ENCODE measurements around the gene SH3BP4. TPM values are rescaled to one million over a fixed set of nuclear protein-coding genes. Genes with fewer than 3 reads are reported as not detected.

SH3BP4 gene
- total and polyA plus RNA-seq, 4 donors, result 4.1 to 18.4 (median 12.2) TPM

GRCh38 chr2:234967870-234968208 is 16.0 kb downstream of the SH3BP4 start:
- H3K27me3 ChIP-seq (ENCODE audit: control insufficient read depth in 4 of 4, insufficient read depth in 4 of 4, low read length in 3 of 4), result no peaks in the 10 kb centered on the region
- no peak for DNase-seq (ENCODE audit: low spot score)
- no peak overlapping the region for H3K27ac ChIP-seq (ENCODE audit: low read depth in 1 of 2, low read length in 2 of 2)
- peaks cover 0 to 6% (median 4%) of the 10 kb centered on the region in 4 donors for H3K4me1 ChIP-seq (ENCODE audit: control insufficient read depth in 4 of 4, insufficient read depth in 4 of 4, low read length in 3 of 4)
- no peaks in the 10 kb centered on the region for H3K9me3 ChIP-seq (ENCODE audit: control insufficient read depth in 4 of 4, low read length in 3 of 4)
- 89% methylated on average over 5 of the region's 5 CpGs for WGBS
- no peaks in the 10 kb centered on the region for H3K36me3 ChIP-seq (ENCODE audit: control insufficient read depth in 4 of 4, insufficient read depth in 3 of 4, low read depth in 1 of 4, low read length in 3 of 4)
- TF ChIP-seq HNF4A (conservative IDR thresholded peaks at IDR 0.05) (no peak), HNF4G (IDR thresholded peaks at IDR 0.05) (no peak), SP1 (IDR thresholded peaks at IDR 0.05) (no peak)
- TF ChIP-seq, protein P1, sequence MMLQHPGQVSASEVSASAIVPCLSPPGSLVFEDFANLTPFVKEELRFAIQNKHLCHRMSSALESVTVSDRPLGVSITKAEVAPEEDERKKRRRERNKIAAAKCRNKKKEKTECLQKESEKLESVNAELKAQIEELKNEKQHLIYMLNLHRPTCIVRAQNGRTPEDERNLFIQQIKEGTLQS (IDR thresholded peaks at IDR 0.05), result no peak
- no peak overlapping the region for H3K4me3 ChIP-seq (ENCODE audit: low read depth in 1 of 3, low read length in 3 of 3)
- no peak overlapping the region for H3K9ac ChIP-seq (ENCODE audit: low read depth in 1 of 2, low read length in 2 of 2)

GRCh38 chr2:234968631-234969305 is 17.0 kb downstream of the SH3BP4 start:
- DNase-seq (ENCODE audit: low spot score), result no peak
- TF ChIP-seq RAD21 (IDR thresholded peaks at IDR 0.05), result no peak
- no peak for TF ChIP-seq HNF4G (IDR thresholded peaks at IDR 0.05)
- no peak for TF ChIP-seq SP1 (IDR thresholded peaks at IDR 0.05)
- no peak for TF ChIP-seq YY1 (IDR thresholded peaks at IDR 0.05)
- no peak for TF ChIP-seq HNF4A (conservative IDR thresholded peaks at IDR 0.05)
- TF ChIP-seq, protein P2, sequence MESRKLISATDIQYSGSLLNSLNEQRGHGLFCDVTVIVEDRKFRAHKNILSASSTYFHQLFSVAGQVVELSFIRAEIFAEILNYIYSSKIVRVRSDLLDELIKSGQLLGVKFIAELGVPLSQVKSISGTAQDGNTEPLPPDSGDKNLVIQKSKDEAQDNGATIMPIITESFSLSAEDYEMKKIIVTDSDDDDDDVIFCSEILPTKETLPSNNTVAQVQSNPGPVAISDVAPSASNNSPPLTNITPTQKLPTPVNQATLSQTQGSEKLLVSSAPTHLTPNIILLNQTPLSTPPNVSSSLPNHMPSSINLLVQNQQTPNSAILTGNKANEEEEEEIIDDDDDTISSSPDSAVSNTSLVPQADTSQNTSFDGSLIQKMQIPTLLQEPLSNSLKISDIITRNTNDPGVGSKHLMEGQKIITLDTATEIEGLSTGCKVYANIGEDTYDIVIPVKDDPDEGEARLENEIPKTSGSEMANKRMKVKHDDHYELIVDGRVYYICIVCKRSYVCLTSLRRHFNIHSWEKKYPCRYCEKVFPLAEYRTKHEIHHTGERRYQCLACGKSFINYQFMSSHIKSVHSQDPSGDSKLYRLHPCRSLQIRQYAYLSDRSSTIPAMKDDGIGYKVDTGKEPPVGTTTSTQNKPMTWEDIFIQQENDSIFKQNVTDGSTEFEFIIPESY (IDR thresholded peaks at IDR 0.05), result no peak
- TF ChIP-seq EGR1 (IDR thresholded peaks at IDR 0.05; ENCODE audit: low read depth in 2 of 2), result no peak
- TF ChIP-seq MAX (IDR thresholded peaks at IDR 0.05), result no peak
- no peak for TF ChIP-seq GABPA (IDR thresholded peaks at IDR 0.05 in 1 of 2, conservative IDR thresholded peaks at IDR 0.05 in 1 of 2)
- no peak for TF ChIP-seq FOXA1 (IDR thresholded peaks at IDR 0.05)
- no peak for TF ChIP-seq RXRA (IDR thresholded peaks at IDR 0.05)
- TF ChIP-seq, protein P1 (IDR thresholded peaks at IDR 0.05), result no peak
- no peak for TF ChIP-seq TAF1 (conservative IDR thresholded peaks at IDR 0.05)
- Histone ChIP-seq H3K27ac (ENCODE audit: low read depth in 1 of 2, low read length in 2 of 2) (no peak overlapping the region), H3K9ac (ENCODE audit: low read depth in 1 of 2, low read length in 2 of 2) (no peak overlapping the region), H3K36me3 (ENCODE audit: control insufficient read depth in 4 of 4, insufficient read depth in 3 of 4, low read depth in 1 of 4, low read length in 3 of 4) (no peaks in the 10 kb centered on the region), H3K27me3 (ENCODE audit: control insufficient read depth in 4 of 4, insufficient read depth in 4 of 4, low read length in 3 of 4) (no peaks in the 10 kb centered on the region), H3K4me1 (ENCODE audit: control insufficient read depth in 4 of 4, insufficient read depth in 4 of 4, low read length in 3 of 4) (peaks cover 0 to 3% (median 2%) of the 10 kb centered on the region in 4 donors), H3K9me3 (ENCODE audit: control insufficient read depth in 4 of 4, low read length in 3 of 4) (no peaks in the 10 kb centered on the region), H3K4me3 (ENCODE audit: low read depth in 1 of 3, low read length in 3 of 3) (no peak overlapping the region)
- 86% methylated on average over 14 of the region's 14 CpGs for WGBS

DNA sequence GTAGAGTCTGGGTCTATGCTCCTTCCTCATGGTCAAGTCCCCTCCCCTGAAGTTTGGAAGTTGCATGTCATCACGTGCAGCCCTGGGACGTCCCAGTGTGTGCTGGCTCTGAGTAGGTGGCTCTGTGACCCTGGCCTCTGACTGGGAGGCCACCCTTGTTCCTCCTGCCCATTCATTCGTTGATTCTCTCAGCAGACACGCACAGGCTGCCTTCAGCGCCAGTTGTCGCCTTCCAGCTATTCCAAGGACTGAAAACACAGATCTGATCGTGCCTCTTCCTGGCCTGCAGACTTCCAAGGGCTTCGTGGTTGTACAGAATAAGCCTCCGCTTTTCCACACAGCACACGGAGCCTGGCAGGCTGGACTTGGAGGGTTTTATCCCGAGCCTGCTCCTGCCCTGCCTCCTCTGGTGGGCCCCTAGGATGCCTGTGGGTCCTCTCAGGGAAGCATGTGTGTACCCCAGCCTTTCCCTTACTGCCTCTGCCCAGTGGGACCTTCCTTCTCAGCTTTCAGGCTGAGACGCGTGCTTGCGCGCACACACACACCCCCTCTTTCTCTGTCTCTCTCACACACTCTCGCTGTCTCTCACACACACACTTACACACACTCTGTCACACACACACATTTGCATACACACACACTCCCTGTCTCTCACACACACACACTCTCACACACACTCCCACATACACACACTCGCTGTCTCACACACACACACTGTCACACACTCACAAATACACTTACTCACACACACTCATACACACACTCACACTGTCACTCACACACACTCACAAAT is 17.7 kb downstream of the SH3BP4 start:
- Histone ChIP-seq H3K9me3 (ENCODE audit: control insufficient read depth in 4 of 4, low read length in 3 of 4) (no peaks in the 10 kb centered on the region), H3K27me3 (ENCODE audit: control insufficient read depth in 4 of 4, insufficient read depth in 4 of 4, low read length in 3 of 4) (no peaks in the 10 kb centered on the region), H3K27ac (ENCODE audit: low read depth in 1 of 2, low read length in 2 of 2) (no peak overlapping the region), H3K4me3 (ENCODE audit: low read depth in 1 of 3, low read length in 3 of 3) (no peak overlapping the region), H3K9ac (ENCODE audit: low read depth in 1 of 2, low read length in 2 of 2) (no peak overlapping the region), H3K4me1 (ENCODE audit: control insufficient read depth in 4 of 4, insufficient read depth in 4 of 4, low read length in 3 of 4) (no peaks in the 10 kb centered on the region), H3K36me3 (ENCODE audit: control insufficient read depth in 4 of 4, insufficient read depth in 3 of 4, low read depth in 1 of 4, low read length in 3 of 4) (no peaks in the 10 kb centered on the region)
- DNase-seq (ENCODE audit: low spot score), result no peak
- TF ChIP-seq JUND (IDR thresholded peaks at IDR 0.05) (no peak), EGR1 (IDR thresholded peaks at IDR 0.05; ENCODE audit: low read depth in 2 of 2) (no peak), MAX (IDR thresholded peaks at IDR 0.05) (no peak), YY1 (IDR thresholded peaks at IDR 0.05) (no peak), RXRA (IDR thresholded peaks at IDR 0.05) (no peak), TAF1 (conservative IDR thresholded peaks at IDR 0.05) (no peak), FOXA2 (IDR thresholded peaks at IDR 0.05) (no peak), SP1 (IDR thresholded peaks at IDR 0.05) (no peak), HNF4A (conservative IDR thresholded peaks at IDR 0.05) (no peak), HNF4G (IDR thresholded peaks at IDR 0.05) (no peak), FOXA1 (IDR thresholded peaks at IDR 0.05) (no peak), GABPA (IDR thresholded peaks at IDR 0.05 in 1 of 2, conservative IDR thresholded peaks at IDR 0.05 in 1 of 2) (no peak)
- TF ChIP-seq, protein P3, sequence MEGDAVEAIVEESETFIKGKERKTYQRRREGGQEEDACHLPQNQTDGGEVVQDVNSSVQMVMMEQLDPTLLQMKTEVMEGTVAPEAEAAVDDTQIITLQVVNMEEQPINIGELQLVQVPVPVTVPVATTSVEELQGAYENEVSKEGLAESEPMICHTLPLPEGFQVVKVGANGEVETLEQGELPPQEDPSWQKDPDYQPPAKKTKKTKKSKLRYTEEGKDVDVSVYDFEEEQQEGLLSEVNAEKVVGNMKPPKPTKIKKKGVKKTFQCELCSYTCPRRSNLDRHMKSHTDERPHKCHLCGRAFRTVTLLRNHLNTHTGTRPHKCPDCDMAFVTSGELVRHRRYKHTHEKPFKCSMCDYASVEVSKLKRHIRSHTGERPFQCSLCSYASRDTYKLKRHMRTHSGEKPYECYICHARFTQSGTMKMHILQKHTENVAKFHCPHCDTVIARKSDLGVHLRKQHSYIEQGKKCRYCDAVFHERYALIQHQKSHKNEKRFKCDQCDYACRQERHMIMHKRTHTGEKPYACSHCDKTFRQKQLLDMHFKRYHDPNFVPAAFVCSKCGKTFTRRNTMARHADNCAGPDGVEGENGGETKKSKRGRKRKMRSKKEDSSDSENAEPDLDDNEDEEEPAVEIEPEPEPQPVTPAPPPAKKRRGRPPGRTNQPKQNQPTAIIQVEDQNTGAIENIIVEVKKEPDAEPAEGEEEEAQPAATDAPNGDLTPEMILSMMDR (IDR thresholded peaks at IDR 0.05; ENCODE audit: low read depth, low read length, missing input control), result no peak
- TF ChIP-seq, protein P2 (IDR thresholded peaks at IDR 0.05), result no peak
- WGBS, result 90% methylated on average over 17 of the region's 17 CpGs
